Measurements from ENCODE around the gene PRPSAP2. TPM values are rescaled to one million over a fixed set of nuclear protein-coding genes. Genes with fewer than 3 reads are reported as not detected.

PRPSAP2 gene
- total and polyA plus RNA-seq, 4 donors = 18.2 to 56.1 (median 23.3) TPM

- DNase-seq (no peak), ATAC-seq (ENCODE audit: insufficient read depth, low FRiP score) (no peak)
- Histone ChIP-seq H3K4me3 (no peak overlapping the region), H3K27me3 (ENCODE audit: control insufficient read depth in 3 of 3, insufficient read depth in 3 of 3, low read length in 2 of 3) (no peaks in the 10 kb centered on the region), H3K36me3 (ENCODE audit: control insufficient read depth in 4 of 4, insufficient read depth in 4 of 4, low read length in 4 of 4) (peaks cover 0 to 14% (median 0%) of the 10 kb centered on the region in 4 donors), H3K4me1 (ENCODE audit: control insufficient read depth in 5 of 5, insufficient read depth in 5 of 5, low read length in 5 of 5) (peaks cover 0 to 25% (median 10%) of the 10 kb centered on the region in 5 donors), H3K9ac (ENCODE audit: insufficient read depth in 1 of 2, low read length in 2 of 2) (no peak overlapping the region), H3K9me3 (ENCODE audit: control insufficient read depth in 4 of 4, insufficient read depth in 3 of 4, low read length in 3 of 4) (no peaks in the 10 kb centered on the region), H3K27ac (ENCODE audit: low read depth in 1 of 2, low read length in 1 of 2) (no peak overlapping the region)
- WGBS, 2 donors = 94% methylated on average over 28 of the region's 28 CpGs
- no peak for TF ChIP-seq CTCF (IDR thresholded peaks at IDR 0.05; ENCODE audit: control extremely low read depth, extremely low read depth)
Measured at GRCh38 chr17:18970582-18971480, 112.9 kb downstream of the PRPSAP2 start.

- WGBS, 2 donors = 98% methylated on average over 6 to 7 of the region's 7 CpGs
- Histone ChIP-seq H3K9me3 (ENCODE audit: control insufficient read depth in 4 of 4, insufficient read depth in 3 of 4, low read length in 3 of 4) (no peaks in the 10 kb centered on the region), H3K4me3 (no peak overlapping the region), H3K27me3 (ENCODE audit: control insufficient read depth in 3 of 3, insufficient read depth in 3 of 3, low read length in 2 of 3) (no peaks in the 10 kb centered on the region), H3K27ac (ENCODE audit: low read depth in 1 of 2, low read length in 1 of 2) (no peak overlapping the region), H3K4me1 (ENCODE audit: control insufficient read depth in 5 of 5, insufficient read depth in 5 of 5, low read length in 5 of 5) (peaks cover 0 to 23% (median 10%) of the 10 kb centered on the region in 5 donors), H3K9ac (ENCODE audit: insufficient read depth in 1 of 2, low read length in 2 of 2) (no peak overlapping the region), H3K36me3 (ENCODE audit: control insufficient read depth in 4 of 4, insufficient read depth in 4 of 4, low read length in 4 of 4) (peaks cover 0 to 19% (median 0%) of the 10 kb centered on the region in 4 donors)
- TF ChIP-seq CTCF (IDR thresholded peaks at IDR 0.05; ENCODE audit: control extremely low read depth, extremely low read depth) = no peak
- no peak for ATAC-seq (ENCODE audit: insufficient read depth, low FRiP score)
- DNase-seq = no peak
Measured at GRCh38 chr17:18971801-18972200, 113.9 kb downstream of the PRPSAP2 start.

GRCh38 chr17:18974407-18975149 is 116.6 kb downstream of the PRPSAP2 start:
- H3K9me3 ChIP-seq (ENCODE audit: control insufficient read depth in 4 of 4, insufficient read depth in 3 of 4, low read length in 3 of 4) = no peaks in the 10 kb centered on the region
- ATAC-seq (ENCODE audit: insufficient read depth, low FRiP score) = no peak
- H3K27ac ChIP-seq (ENCODE audit: low read depth in 1 of 2, low read length in 1 of 2) = no peak overlapping the region
- 85 to 91% methylated on average over 10 of the region's 10 CpGs for WGBS, 2 donors
- no peak for DNase-seq
- H3K36me3 ChIP-seq (ENCODE audit: control insufficient read depth in 4 of 4, insufficient read depth in 4 of 4, low read length in 4 of 4) = peaks cover 0 to 41% (median 0%) of the 10 kb centered on the region in 4 donors
- no peak for TF ChIP-seq CTCF (IDR thresholded peaks at IDR 0.05; ENCODE audit: control extremely low read depth, extremely low read depth)
- H3K4me1 ChIP-seq (ENCODE audit: control insufficient read depth in 5 of 5, insufficient read depth in 5 of 5, low read length in 5 of 5) = no peaks in the 10 kb centered on the region
- H3K27me3 ChIP-seq (ENCODE audit: control insufficient read depth in 3 of 3, insufficient read depth in 3 of 3, low read length in 2 of 3) = no peaks in the 10 kb centered on the region
- no peak overlapping the region for H3K9ac ChIP-seq (ENCODE audit: insufficient read depth in 1 of 2, low read length in 2 of 2)
- H3K4me3 ChIP-seq = no peak overlapping the region
